ENCODE data around the gene VKORC1L1.
"Not testable (repeated sequence)": the region's sequence is repeated elsewhere in the genome, so short reads cannot be mapped to it uniquely, and the experiment has no call there.

VKORC1L1 gene

GRCh38 chr7:65931685-65932084, 58.8 kb downstream of the VKORC1L1 start:
- Histone ChIP-seq H4K8ac (ENCODE audit: low read depth, low read length) (no peak overlapping the region), H3K9ac (ENCODE audit: low read depth, low read length, poor library complexity) (no peak overlapping the region), H3K9me3 (replicated peaks in 1 of 2; ENCODE audit: control insufficient read depth in 2 of 2, insufficient read depth in 1 of 2, low read depth in 1 of 2, low read length in 2 of 2) (no peaks in the 10 kb centered on the region), H2AFZ (ENCODE audit: low read length) (no peak overlapping the region), H2BK15ac (ENCODE audit: low read length) (no peak overlapping the region), H3K27me3 (ENCODE audit: control insufficient read depth in 3 of 3, insufficient read depth in 3 of 3, low read depth in 1 of 3, low read length in 3 of 3) (no peaks in the 10 kb centered on the region), H3K23ac (ENCODE audit: low read depth, low read length, poor library complexity) (no peak overlapping the region), H3K14ac (ENCODE audit: low read length) (no peak overlapping the region), H3K18ac (ENCODE audit: low read length) (no peak overlapping the region), H2AK5ac (ENCODE audit: low read depth, low read length) (no peak overlapping the region), H3K4me3 (ENCODE audit: low read length in 2 of 2) (no peak overlapping the region), H3K36me3 (replicated peaks in 1 of 2; ENCODE audit: control insufficient read depth in 2 of 2, insufficient read depth in 2 of 2, low read length in 2 of 2) (no peaks in the 10 kb centered on the region), H4K91ac (ENCODE audit: low read depth, low read length, poor library complexity) (no peak overlapping the region), H2BK12ac (ENCODE audit: low read length) (no peak overlapping the region), H3K4ac (ENCODE audit: low read length) (no peak overlapping the region), H2BK5ac (ENCODE audit: low read length) (no peak overlapping the region), H3K4me2 (ENCODE audit: insufficient read depth, low read length, poor library complexity, severe bottlenecking) (no peak overlapping the region), H3K79me1 (ENCODE audit: low read depth, low read length) (no peaks in the 10 kb centered on the region), H3K4me1 (ENCODE audit: control insufficient read depth in 2 of 2, insufficient read depth in 1 of 2, low read depth in 1 of 2, low read length in 2 of 2) (peaks cover 0 to 3% of the 10 kb centered on the region in 2 donors), H3K27ac (replicated peaks; ENCODE audit: low read length) (no peak overlapping the region), H2BK120ac (ENCODE audit: low read depth, low read length) (no peak overlapping the region)
- no peak for DNase-seq (ENCODE audit: low spot score)
- no CpG with 5 or more reads among the region's 4 CpGs for WGBS, 2 donors (ENCODE audit: extremely low coverage in 2 of 2, insufficient read length in 2 of 2, insufficient replicate concordance in 1 of 2)

DNA sequence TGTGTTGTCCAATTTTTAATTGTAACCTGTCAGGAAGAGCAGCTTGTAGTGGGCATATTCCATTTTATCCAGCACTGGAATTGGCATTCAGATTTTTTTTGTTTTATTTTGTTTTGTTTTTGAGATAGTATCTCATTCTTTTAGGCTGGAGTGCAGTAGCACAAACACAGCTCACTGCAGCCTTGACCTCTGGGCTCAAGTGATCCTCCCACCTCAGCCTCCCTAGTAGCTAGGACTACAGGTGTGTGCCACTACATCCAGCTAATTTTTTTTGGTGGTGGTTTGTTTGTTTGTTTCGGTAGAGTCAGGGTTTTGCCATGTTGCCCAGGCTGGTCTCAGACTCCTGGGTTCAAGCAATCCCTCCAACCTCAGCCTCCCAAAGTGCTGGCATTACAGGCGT, 64.4 kb downstream of the VKORC1L1 start:
- no peak overlapping the region for H4K91ac ChIP-seq (ENCODE audit: low read depth, low read length, poor library complexity)
- no peak overlapping the region for H3K27ac ChIP-seq (replicated peaks; ENCODE audit: low read length)
- H2AK5ac ChIP-seq (ENCODE audit: low read depth, low read length): no peak overlapping the region
- H3K4ac ChIP-seq (ENCODE audit: low read length): no peak overlapping the region
- H3K36me3 ChIP-seq (replicated peaks in 1 of 2; ENCODE audit: control insufficient read depth in 2 of 2, insufficient read depth in 2 of 2, low read length in 2 of 2): peaks cover 2 to 4% of the 10 kb centered on the region in 2 donors
- no peak overlapping the region for H3K4me2 ChIP-seq (ENCODE audit: insufficient read depth, low read length, poor library complexity, severe bottlenecking)
- H3K18ac ChIP-seq (ENCODE audit: low read length): no peak overlapping the region
- H3K14ac ChIP-seq (ENCODE audit: low read length): no peak overlapping the region
- H3K79me1 ChIP-seq (ENCODE audit: low read depth, low read length): no peaks in the 10 kb centered on the region
- DNase-seq (ENCODE audit: low spot score): no peak
- no peaks in the 10 kb centered on the region for H3K4me1 ChIP-seq (ENCODE audit: control insufficient read depth in 2 of 2, insufficient read depth in 1 of 2, low read depth in 1 of 2, low read length in 2 of 2)
- no peaks in the 10 kb centered on the region for H3K27me3 ChIP-seq (ENCODE audit: control insufficient read depth in 3 of 3, insufficient read depth in 3 of 3, low read depth in 1 of 3, low read length in 3 of 3)
- H3K4me3 ChIP-seq (ENCODE audit: low read length in 2 of 2): no peak overlapping the region
- H4K8ac ChIP-seq (ENCODE audit: low read depth, low read length): no peak overlapping the region
- H3K9ac ChIP-seq (ENCODE audit: low read depth, low read length, poor library complexity): no peak overlapping the region
- H2BK120ac ChIP-seq (ENCODE audit: low read depth, low read length): no peak overlapping the region
- no peak overlapping the region for H2BK15ac ChIP-seq (ENCODE audit: low read length)
- no peak overlapping the region for H2AFZ ChIP-seq (ENCODE audit: low read length)
- WGBS, 2 donors (ENCODE audit: extremely low coverage in 2 of 2, insufficient read length in 2 of 2, insufficient replicate concordance in 1 of 2): no CpG with 5 or more reads among the region's 2 CpGs
- H3K9me3 ChIP-seq (replicated peaks in 1 of 2; ENCODE audit: control insufficient read depth in 2 of 2, insufficient read depth in 1 of 2, low read depth in 1 of 2, low read length in 2 of 2): no peaks in the 10 kb centered on the region
- H2BK12ac ChIP-seq (ENCODE audit: low read length): no peak overlapping the region
- H2BK5ac ChIP-seq (ENCODE audit: low read length): no peak overlapping the region
- no peak overlapping the region for H3K23ac ChIP-seq (ENCODE audit: low read depth, low read length, poor library complexity)

- no peak overlapping the region for H3K18ac ChIP-seq (ENCODE audit: low read length)
- no CpG with 5 or more reads among the region's 7 CpGs for WGBS, 2 donors (ENCODE audit: extremely low coverage in 2 of 2, insufficient read length in 2 of 2, insufficient replicate concordance in 1 of 2)
- H3K4me1 ChIP-seq (ENCODE audit: control insufficient read depth in 2 of 2, insufficient read depth in 1 of 2, low read depth in 1 of 2, low read length in 2 of 2): no peaks in the 10 kb centered on the region
- H3K36me3 ChIP-seq (replicated peaks in 1 of 2; ENCODE audit: control insufficient read depth in 2 of 2, insufficient read depth in 2 of 2, low read length in 2 of 2): peaks cover 2 to 4% of the 10 kb centered on the region in 2 donors
- no peak overlapping the region for H3K4ac ChIP-seq (ENCODE audit: low read length)
- H2AFZ ChIP-seq (ENCODE audit: low read length): no peak overlapping the region
- no peaks in the 10 kb centered on the region for H3K27me3 ChIP-seq (ENCODE audit: control insufficient read depth in 3 of 3, insufficient read depth in 3 of 3, low read depth in 1 of 3, low read length in 3 of 3)
- DNase-seq (ENCODE audit: low spot score): no peak
- no peak overlapping the region for H3K4me3 ChIP-seq (ENCODE audit: low read length in 2 of 2)
- no peak overlapping the region for H2BK5ac ChIP-seq (ENCODE audit: low read length)
- no peak overlapping the region for H2BK15ac ChIP-seq (ENCODE audit: low read length)
- H3K23ac ChIP-seq (ENCODE audit: low read depth, low read length, poor library complexity): no peak overlapping the region
- H3K9me3 ChIP-seq (replicated peaks in 1 of 2; ENCODE audit: control insufficient read depth in 2 of 2, insufficient read depth in 1 of 2, low read depth in 1 of 2, low read length in 2 of 2): no peaks in the 10 kb centered on the region
- no peak overlapping the region for H2AK5ac ChIP-seq (ENCODE audit: low read depth, low read length)
- no peak overlapping the region for H3K9ac ChIP-seq (ENCODE audit: low read depth, low read length, poor library complexity)
- no peak overlapping the region for H3K14ac ChIP-seq (ENCODE audit: low read length)
- no peak overlapping the region for H4K91ac ChIP-seq (ENCODE audit: low read depth, low read length, poor library complexity)
- no peak overlapping the region for H2BK12ac ChIP-seq (ENCODE audit: low read length)
- H3K79me1 ChIP-seq (ENCODE audit: low read depth, low read length): no peaks in the 10 kb centered on the region
- no peak overlapping the region for H2BK120ac ChIP-seq (ENCODE audit: low read depth, low read length)
- no peak overlapping the region for H3K4me2 ChIP-seq (ENCODE audit: insufficient read depth, low read length, poor library complexity, severe bottlenecking)
- no peak overlapping the region for H3K27ac ChIP-seq (replicated peaks; ENCODE audit: low read length)
- H4K8ac ChIP-seq (ENCODE audit: low read depth, low read length): no peak overlapping the region
These were observed 65.5 kb downstream of the VKORC1L1 start for GRCh38 chr7:65938336-65938895.

DNA sequence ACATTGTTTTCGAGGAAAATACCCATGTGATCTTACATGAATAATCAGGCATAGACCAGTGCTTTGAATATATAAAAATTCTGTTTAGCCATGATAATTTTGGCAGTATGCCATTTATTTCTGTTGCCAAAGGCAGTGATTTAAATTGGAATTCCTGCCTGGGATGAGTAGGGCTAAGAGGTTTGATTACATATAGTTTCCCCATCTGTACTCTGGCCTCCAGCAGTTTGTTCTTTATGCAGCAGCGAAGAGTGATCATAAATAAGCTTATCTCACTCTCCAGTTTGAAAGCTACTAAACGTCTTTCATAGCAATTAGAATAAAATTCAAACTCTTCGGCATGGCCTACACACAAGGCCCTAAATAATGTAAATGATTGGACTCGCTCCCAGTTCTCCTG, 72.9 kb downstream of the VKORC1L1 start:
- not testable (repeated sequence) for H3K23ac ChIP-seq (ENCODE audit: low read depth, low read length, poor library complexity); H3K9me3 ChIP-seq (replicated peaks in 1 of 2; ENCODE audit: control insufficient read depth in 2 of 2, insufficient read depth in 1 of 2, low read depth in 1 of 2, low read length in 2 of 2); H3K27me3 ChIP-seq (ENCODE audit: control insufficient read depth in 3 of 3, insufficient read depth in 3 of 3, low read depth in 1 of 3, low read length in 3 of 3); H4K8ac ChIP-seq (ENCODE audit: low read depth, low read length); H3K4me3 ChIP-seq (ENCODE audit: low read length in 2 of 2); H3K9ac ChIP-seq (ENCODE audit: low read depth, low read length, poor library complexity); H3K79me1 ChIP-seq (ENCODE audit: low read depth, low read length); H2AK5ac ChIP-seq (ENCODE audit: low read depth, low read length); H2AFZ ChIP-seq (ENCODE audit: low read length); H3K4me1 ChIP-seq (ENCODE audit: control insufficient read depth in 2 of 2, insufficient read depth in 1 of 2, low read depth in 1 of 2, low read length in 2 of 2); H3K36me3 ChIP-seq (replicated peaks in 1 of 2; ENCODE audit: control insufficient read depth in 2 of 2, insufficient read depth in 2 of 2, low read length in 2 of 2); H3K27ac ChIP-seq (replicated peaks; ENCODE audit: low read length); H2BK15ac ChIP-seq (ENCODE audit: low read length); H3K14ac ChIP-seq (ENCODE audit: low read length); H3K18ac ChIP-seq (ENCODE audit: low read length); H4K91ac ChIP-seq (ENCODE audit: low read depth, low read length, poor library complexity); H3K4me2 ChIP-seq (ENCODE audit: insufficient read depth, low read length, poor library complexity, severe bottlenecking); H3K4ac ChIP-seq (ENCODE audit: low read length); H2BK120ac ChIP-seq (ENCODE audit: low read depth, low read length); DNase-seq (ENCODE audit: low spot score); H2BK5ac ChIP-seq (ENCODE audit: low read length); H2BK12ac ChIP-seq (ENCODE audit: low read length)
- WGBS, 2 donors (ENCODE audit: extremely low coverage in 2 of 2, insufficient read length in 2 of 2, insufficient replicate concordance in 1 of 2): no CpG with 5 or more reads among the region's 5 CpGs

All from neuronal stem cell (in vitro differentiated cells).